Karpas-422 (cell line): ENCODE data around the gene CD300A. TPM values are rescaled to one million over a fixed set of nuclear protein-coding genes. Genes with fewer than 3 reads are reported as not detected.

Experiments used
- DNase-seq: peaks from one replicate; pipeline ENCODE4 v3.0.0-alpha.2; 2015
- H2AFZ ChIP-seq: fragments of 200-600 bp; sonication (generic); 2 replicates; pipeline ENCODE4 v1.6.1; 2014; ENCODE audit warnings: antibody characterized with exemption, low read length, mixed read lengths
- H3K27ac ChIP-seq: fragments of 200-600 bp; sonication (generic); 2 replicates; pipeline ENCODE4 v1.5.1; 2014; ENCODE audit warnings: mild to moderate bottlenecking, low read length, moderate library complexity
- H3K27me3 ChIP-seq: fragments of 200-600 bp; sonication (generic); 2 replicates; pipeline ENCODE4 v1.6.1; 2014; ENCODE audit warnings: low read length, mixed read lengths
- H3K36me3 ChIP-seq: fragments of 200-600 bp; sonication (generic); 2 replicates; pipeline ENCODE4 v1.6.1; 2014; ENCODE audit warnings: low read length, mixed read lengths; ENCODE audit not compliant: insufficient read depth
- H3K4me1 ChIP-seq: fragments of 200-600 bp; sonication (generic); 2 replicates; pipeline ENCODE4 v1.6.1; 2014; ENCODE audit warnings: mild to moderate bottlenecking, low read length, mixed read lengths
- H3K4me2 ChIP-seq: fragments of 200-600 bp; sonication (generic); 2 replicates; pipeline ENCODE4 v1.6.1; 2014; ENCODE audit warnings: low read length, low read depth, mild to moderate bottlenecking; ENCODE audit not compliant: poor library complexity, severe bottlenecking
- H3K4me3 ChIP-seq: fragments of 200-600 bp; sonication (generic); 2 replicates; pipeline ENCODE4 v1.5.1; 2014; ENCODE audit warnings: mild to moderate bottlenecking, antibody characterized with exemption, low read length, mixed read lengths
- H3K79me2 ChIP-seq: fragments of 200-600 bp; sonication (generic); 2 replicates; pipeline ENCODE4 v1.6.1; 2014; ENCODE audit warnings: mild to moderate bottlenecking, low read length, mixed read lengths
- H3K9ac ChIP-seq: fragments of 200-600 bp; sonication (generic); 2 replicates; pipeline ENCODE4 v1.6.0; 2014; ENCODE audit warnings: low read length
- H3K9me2 ChIP-seq: fragments of 200-600 bp; sonication (generic), shearing (Covaris generic); replicated peaks from 2 replicates; pipeline ENCODE4 v1.6.0; 2014; ENCODE audit warnings: mild to moderate bottlenecking, low read length, moderate library complexity; ENCODE audit not compliant: insufficient read depth
- H3K9me3 ChIP-seq: fragments of 300-700, 200-600 bp; sonication (generic); 2 replicates; pipeline ENCODE4 v1.6.1; 2014; ENCODE audit warnings: low read length, mixed read lengths
- H4K20me1 ChIP-seq: fragments of 200-600 bp; sonication (generic); 2 replicates; pipeline ENCODE4 v1.6.1; 2014; ENCODE audit warnings: mild to moderate bottlenecking, antibody characterized with exemption, low read length, low read depth; ENCODE audit not compliant: insufficient read depth
- total RNA-seq: library from RNA; depleted of rRNA; stranded (reverse); fragments of >200 nt; shearing (Covaris generic); gene quantifications from 2 replicates; pipeline ENCODE4 v1.2.3, GENCODE V29; 2014; ENCODE audit warnings: low replicate concordance

Gene CD300A
- total RNA-seq, 1 experiment from 2014 or later = not detected

DNA sequence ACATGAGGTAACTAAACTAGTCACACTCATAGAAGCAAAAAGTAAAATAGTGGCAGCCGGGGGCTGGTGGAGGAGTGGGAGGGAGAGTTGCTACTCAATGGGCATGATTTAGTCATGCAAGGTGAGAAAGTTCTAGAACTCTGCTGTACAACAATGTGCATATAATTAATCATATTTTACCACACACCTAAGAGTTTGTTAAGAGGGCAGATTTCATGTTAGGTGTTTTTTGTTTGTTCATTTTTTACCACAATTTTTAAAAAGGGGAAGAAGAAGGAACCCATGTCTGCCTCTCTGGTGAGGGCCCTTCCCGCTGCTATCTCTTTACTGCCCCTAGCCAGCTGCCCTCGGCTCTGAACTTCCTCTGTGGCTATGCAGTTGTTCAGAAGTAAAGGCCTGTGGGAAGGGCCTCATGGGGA lies 53.6 kb downstream of the CD300A start:
- H3K79me2 ChIP-seq = no peaks in the 10 kb centered on the region
- H3K4me1 ChIP-seq = no peaks in the 10 kb centered on the region
- no peak overlapping the region for H3K27ac ChIP-seq
- H3K9me3 ChIP-seq = 0 out of 2 replicates have a peak, but pooled peaks cover 2% of the 10 kb centered on the region
- no peak overlapping the region for H2AFZ ChIP-seq
- no peaks in the 10 kb centered on the region for H3K9me2 ChIP-seq
- H3K36me3 ChIP-seq = no peaks in the 10 kb centered on the region
- H3K27me3 ChIP-seq = no peaks in the 10 kb centered on the region; the same call in 1 of the 2 replicates
- no peaks in the 10 kb centered on the region for H4K20me1 ChIP-seq
- H3K4me3 ChIP-seq = no peak overlapping the region
- no peak overlapping the region for H3K9ac ChIP-seq
- no peak for DNase-seq
- no peak overlapping the region for H3K4me2 ChIP-seq

DNA sequence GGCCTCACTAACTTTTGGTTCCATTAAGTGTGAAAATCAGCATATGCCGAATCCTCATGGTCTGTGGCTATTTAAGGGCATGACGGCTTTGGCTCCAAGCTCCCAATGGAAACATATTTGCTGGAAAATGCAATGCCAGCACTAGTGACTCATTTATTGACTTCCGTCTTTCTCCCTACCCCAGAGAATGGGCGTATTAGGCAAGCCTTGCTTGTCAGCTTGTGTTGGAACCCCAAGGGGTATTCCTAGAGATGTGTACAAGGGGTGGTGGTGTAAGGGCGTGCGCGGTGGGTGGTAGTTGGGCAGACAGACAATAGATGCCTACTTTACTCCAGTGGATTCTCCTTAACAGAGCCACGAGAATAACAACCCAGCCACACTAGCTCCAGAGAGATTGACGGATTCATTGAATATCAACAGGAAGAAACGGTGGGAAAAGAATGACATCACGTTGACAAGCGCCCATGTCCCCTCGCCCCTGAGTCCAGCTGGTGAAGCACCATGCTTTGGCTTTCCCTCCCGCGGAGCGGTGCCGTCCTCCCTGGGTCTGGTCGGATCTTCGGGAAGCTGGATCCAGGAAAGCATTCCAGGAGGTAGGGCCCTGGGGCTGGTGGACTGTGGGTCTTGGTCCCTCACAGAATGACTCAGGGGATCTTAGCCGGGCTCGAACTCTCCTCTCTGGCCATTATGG lies 54.5 kb downstream of the CD300A start:
- Histone ChIP-seq H3K79me2 (no peaks in the 10 kb centered on the region), H3K36me3 (no peaks in the 10 kb centered on the region), H3K27me3 (no peaks in the 10 kb centered on the region; the same call in 1 of the 2 replicates), H3K9ac (no peak overlapping the region), H3K4me2 (no peak overlapping the region), H3K27ac (no peak overlapping the region), H3K9me2 (no peaks in the 10 kb centered on the region), H3K4me1 (no peaks in the 10 kb centered on the region), H3K9me3 (no peaks in the 10 kb centered on the region), H4K20me1 (no peaks in the 10 kb centered on the region), H3K4me3 (no peak overlapping the region), H2AFZ (no peak overlapping the region)
- DNase-seq = no peak

DNA sequence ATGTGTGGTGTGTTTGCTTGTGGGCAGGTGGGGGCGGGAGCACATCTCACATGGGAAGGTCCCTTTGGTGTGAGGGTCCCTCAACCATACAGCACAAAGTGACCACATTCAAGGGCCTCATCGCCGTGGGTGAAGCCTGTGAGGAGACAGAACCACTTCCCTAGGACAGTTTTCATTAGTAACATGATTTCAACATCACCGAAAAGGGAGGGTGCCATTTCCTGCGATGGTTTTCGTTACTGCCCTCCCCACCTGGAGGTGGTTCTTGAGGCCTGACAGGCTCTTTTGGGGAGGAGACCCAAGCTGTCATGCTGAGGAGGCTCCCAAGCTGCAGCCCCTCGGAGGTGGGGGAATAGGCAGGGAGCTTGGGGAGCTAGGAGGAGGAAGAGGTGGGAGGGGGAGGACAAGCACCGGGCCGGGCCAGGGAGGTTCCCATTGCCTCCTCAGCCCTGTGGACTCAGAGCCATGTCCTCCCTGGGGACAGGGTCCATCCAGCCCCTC lies 55.3 kb downstream of the CD300A start:
- Histone ChIP-seq H4K20me1 (no peaks in the 10 kb centered on the region), H3K79me2 (no peaks in the 10 kb centered on the region), H3K4me1 (no peaks in the 10 kb centered on the region), H2AFZ (no peak overlapping the region), H3K27me3 (no peaks in the 10 kb centered on the region; the same call in 1 of the 2 replicates), H3K9me2 (no peaks in the 10 kb centered on the region), H3K27ac (no peak overlapping the region), H3K4me2 (no peak overlapping the region), H3K9ac (no peak overlapping the region), H3K36me3 (no peaks in the 10 kb centered on the region), H3K9me3 (no peaks in the 10 kb centered on the region), H3K4me3 (no peak overlapping the region)
- DNase-seq = no peak

DNA sequence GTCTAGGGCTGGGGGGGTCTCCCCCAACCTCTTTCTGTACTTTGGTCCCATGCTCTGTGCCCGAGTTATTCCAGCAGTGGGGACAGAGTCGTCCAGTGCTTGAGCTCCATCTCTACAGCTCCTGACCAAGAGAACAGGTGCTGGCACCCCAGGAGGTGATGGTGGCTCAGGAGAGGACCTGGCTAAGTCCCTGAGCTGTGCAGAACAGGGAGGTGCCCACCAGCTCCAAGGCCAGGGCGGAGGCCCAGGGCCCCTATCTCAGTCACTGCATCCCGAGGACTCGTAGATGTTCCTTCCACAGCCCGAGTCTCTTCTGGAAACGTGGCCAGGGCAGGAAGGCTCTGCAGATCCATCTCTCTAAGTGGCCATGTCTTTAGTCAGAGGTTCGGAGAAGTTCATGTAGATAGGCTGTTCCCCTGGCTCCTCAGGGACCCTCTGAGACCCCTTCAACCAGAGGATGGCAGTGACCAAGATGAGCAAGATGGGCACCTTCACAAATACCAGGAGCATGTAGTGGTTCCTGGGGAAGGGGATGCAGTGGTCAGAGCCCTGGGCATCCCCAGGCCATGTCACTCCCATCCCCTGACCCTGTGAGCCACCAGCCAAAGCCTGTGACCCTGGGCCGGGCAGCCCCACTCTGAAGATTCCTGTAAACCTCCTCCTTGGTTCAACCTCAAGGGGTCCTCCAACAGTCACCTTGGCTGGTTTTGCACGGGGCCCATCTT lies 56.1 kb downstream of the CD300A start:
- no peaks in the 10 kb centered on the region for H3K9me2 ChIP-seq
- no peaks in the 10 kb centered on the region; the same call in 1 of the 2 replicates for H3K27me3 ChIP-seq
- H3K4me3 ChIP-seq = no peak overlapping the region
- H3K27ac ChIP-seq = no peak overlapping the region
- no peaks in the 10 kb centered on the region for H3K79me2 ChIP-seq
- no peaks in the 10 kb centered on the region for H3K36me3 ChIP-seq
- H3K9ac ChIP-seq = no peak overlapping the region
- no peak for DNase-seq
- H2AFZ ChIP-seq = no peak overlapping the region
- H3K4me1 ChIP-seq = no peaks in the 10 kb centered on the region
- H3K9me3 ChIP-seq = no peaks in the 10 kb centered on the region
- no peak overlapping the region for H3K4me2 ChIP-seq
- H4K20me1 ChIP-seq = no peaks in the 10 kb centered on the region

DNA sequence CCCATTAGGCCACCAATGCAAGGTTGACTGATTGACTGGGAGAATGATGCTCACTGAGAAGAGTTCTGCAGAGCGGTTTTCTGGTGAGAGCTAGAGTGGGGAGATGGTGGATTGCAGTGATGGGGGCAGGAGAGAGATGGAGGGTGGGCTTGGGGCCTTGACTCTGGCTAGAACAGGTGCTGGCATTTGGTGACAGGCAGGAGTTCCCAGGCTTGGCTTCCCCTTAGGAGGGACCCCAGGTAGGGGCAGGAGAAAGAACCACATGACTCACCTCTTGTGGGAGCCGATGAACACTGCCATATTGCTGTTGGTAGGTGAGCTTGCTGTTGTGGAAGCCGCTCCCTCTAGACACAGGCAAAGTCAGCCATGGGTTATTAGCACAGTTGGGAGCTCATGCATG lies 56.9 kb downstream of the CD300A start:
- H2AFZ ChIP-seq = no peak overlapping the region
- no peak overlapping the region for H3K4me2 ChIP-seq
- H3K27ac ChIP-seq = no peak overlapping the region
- H4K20me1 ChIP-seq = no peaks in the 10 kb centered on the region
- no peak overlapping the region for H3K4me3 ChIP-seq
- no peak overlapping the region for H3K9ac ChIP-seq
- H3K36me3 ChIP-seq = no peaks in the 10 kb centered on the region
- no peaks in the 10 kb centered on the region for H3K9me3 ChIP-seq
- H3K79me2 ChIP-seq = no peaks in the 10 kb centered on the region
- H3K27me3 ChIP-seq = no peaks in the 10 kb centered on the region; the same call in 1 of the 2 replicates
- no peak for DNase-seq
- no peaks in the 10 kb centered on the region for H3K9me2 ChIP-seq
- H3K4me1 ChIP-seq = no peaks in the 10 kb centered on the region

DNA sequence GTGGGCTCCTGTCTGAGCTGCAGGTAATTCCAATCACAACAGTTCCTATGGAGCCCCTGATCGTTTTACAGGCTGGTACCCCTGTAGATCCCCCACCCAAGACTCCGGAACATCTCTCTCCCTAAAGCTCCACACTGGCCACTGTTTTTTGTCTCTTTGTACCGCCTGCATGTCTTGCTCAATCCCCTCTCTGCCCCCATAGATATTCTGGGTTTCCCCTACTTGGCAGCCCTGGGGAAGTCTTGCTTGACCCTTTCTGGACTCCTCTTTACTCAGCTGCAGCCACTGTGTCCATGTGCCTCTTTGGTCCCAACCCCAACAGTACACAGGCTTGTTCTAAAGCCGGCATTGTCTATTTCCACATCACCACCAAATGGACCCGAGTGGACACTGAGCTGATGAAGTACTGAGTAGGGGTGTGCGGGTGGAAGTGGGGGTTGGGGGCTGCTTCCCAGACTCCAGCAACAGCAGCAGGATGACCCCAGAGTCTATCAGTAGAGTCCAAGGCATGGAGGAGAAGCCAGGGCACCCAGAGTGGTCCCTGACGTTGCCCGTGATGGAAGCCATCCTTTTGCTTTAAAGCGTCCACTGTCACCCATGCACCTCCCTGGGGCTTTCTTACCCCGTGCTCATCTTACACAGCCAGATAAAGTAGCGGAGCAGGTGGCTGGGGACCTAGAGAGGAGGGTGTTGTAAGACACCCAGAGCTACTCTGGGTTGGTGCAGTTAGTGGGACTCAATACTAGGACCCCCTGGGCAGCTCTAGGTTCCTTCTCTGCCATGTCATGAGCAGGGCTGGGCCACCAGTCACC lies 58.4 kb downstream of the CD300A start:
- H3K36me3 ChIP-seq = no peaks in the 10 kb centered on the region
- no peak overlapping the region for H3K27ac ChIP-seq
- H3K9me3 ChIP-seq = no peaks in the 10 kb centered on the region
- H3K27me3 ChIP-seq = no peaks in the 10 kb centered on the region; the same call in 1 of the 2 replicates
- H2AFZ ChIP-seq = no peak overlapping the region
- H3K4me3 ChIP-seq = no peak overlapping the region
- DNase-seq = no peak
- H3K9ac ChIP-seq = no peak overlapping the region
- H3K79me2 ChIP-seq = no peaks in the 10 kb centered on the region
- no peak overlapping the region for H3K4me2 ChIP-seq
- no peaks in the 10 kb centered on the region for H3K4me1 ChIP-seq
- no peaks in the 10 kb centered on the region for H4K20me1 ChIP-seq
- no peaks in the 10 kb centered on the region for H3K9me2 ChIP-seq

DNA sequence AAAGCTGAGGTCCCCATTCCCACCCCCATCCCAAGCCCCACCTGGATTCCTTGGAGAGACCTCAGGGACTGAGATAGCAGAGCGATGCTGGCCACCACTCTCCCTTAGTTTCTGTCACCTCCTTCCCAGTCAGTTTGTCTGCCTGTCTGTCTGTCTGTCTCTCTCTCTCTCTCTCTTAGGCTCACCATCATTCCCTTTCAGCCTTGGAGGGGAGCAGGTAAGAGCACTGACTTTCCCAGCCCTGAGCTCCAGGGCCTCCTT lies 59.0 kb downstream of the CD300A start:
- no peak for DNase-seq
- Histone ChIP-seq H3K9me3 (no peaks in the 10 kb centered on the region), H3K4me2 (no peak overlapping the region), H4K20me1 (no peaks in the 10 kb centered on the region), H3K27ac (no peak overlapping the region), H3K27me3 (no peaks in the 10 kb centered on the region; the same call in 1 of the 2 replicates), H3K36me3 (no peaks in the 10 kb centered on the region), H3K9ac (no peak overlapping the region), H3K4me1 (no peaks in the 10 kb centered on the region), H2AFZ (no peak overlapping the region), H3K9me2 (no peaks in the 10 kb centered on the region), H3K4me3 (no peak overlapping the region), H3K79me2 (no peaks in the 10 kb centered on the region)

DNA sequence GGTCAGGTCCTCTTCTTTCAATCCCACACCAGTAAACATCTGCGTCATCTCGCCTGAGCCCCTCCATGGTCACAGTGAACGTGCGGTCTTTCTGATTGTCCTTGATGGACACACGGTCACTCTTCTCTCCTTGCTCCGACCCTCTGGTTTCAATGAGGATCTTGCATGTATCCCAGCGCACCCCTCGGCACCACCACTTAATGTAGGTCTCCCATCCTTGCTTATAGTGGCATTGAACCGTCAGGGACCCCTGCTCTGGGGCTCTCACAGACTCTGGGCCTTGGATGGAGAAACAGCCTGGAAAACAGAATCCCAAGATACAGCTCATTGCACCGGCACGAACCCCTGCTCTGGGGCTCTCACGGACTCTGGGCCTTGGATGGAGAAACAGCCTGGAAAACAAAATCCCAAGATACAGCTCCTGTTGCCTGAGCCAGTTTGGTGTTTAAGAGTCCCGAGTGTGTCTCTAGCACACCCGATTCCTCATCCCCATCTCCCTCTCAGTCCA lies 59.4 kb downstream of the CD300A start:
- DNase-seq = no peak
- no peaks in the 10 kb centered on the region; the same call in 1 of the 2 replicates for H3K27me3 ChIP-seq
- no peak overlapping the region for H3K4me3 ChIP-seq
- H3K9me3 ChIP-seq = no peaks in the 10 kb centered on the region
- no peaks in the 10 kb centered on the region for H3K79me2 ChIP-seq
- H3K9ac ChIP-seq = no peak overlapping the region
- H2AFZ ChIP-seq = no peak overlapping the region
- H4K20me1 ChIP-seq = no peaks in the 10 kb centered on the region
- no peak overlapping the region for H3K27ac ChIP-seq
- H3K4me1 ChIP-seq = no peaks in the 10 kb centered on the region
- no peaks in the 10 kb centered on the region for H3K9me2 ChIP-seq
- no peaks in the 10 kb centered on the region for H3K36me3 ChIP-seq
- no peak overlapping the region for H3K4me2 ChIP-seq
